RWPE1 (cell line): Measurements from ENCODE around the gene GABRB1.

Source experiments
- CTCF ChIA-PET: fragments of 350-600 bp; sonication (Branson Sonifier 250); formaldehyde crosslinking; extraction: SDS; loops from one replicate; lab custom pipeline; 2021; lab: Yijun Ruan, JAX
- POLR2A ChIA-PET: fragments of 400-600 bp; formaldehyde crosslinking; extraction: SDS; loops from one replicate; lab custom pipeline; 2020; ENCODE audit warnings: antibody characterized with exemption; ENCODE audit not compliant: low non-redundant PET; lab: Yijun Ruan, JAX
- DNase-seq: peaks from one replicate; pipeline ENCODE4 v3.0.0; 2012; ENCODE audit warnings: low spot score
- H3K27ac ChIP-seq: fragments of 450-650 bp; 2 replicates; pipeline ENCODE4 v1.5.1; 2017
- TF ChIP-seq, protein P1 (sequence below): fragments of 450-650 bp; conservative IDR thresholded peaks from 2 replicates; pipeline ENCODE4 v1.5.1; 2017; ENCODE audit warnings: low read depth, mild to moderate bottlenecking

The GABRB1 gene

DNA sequence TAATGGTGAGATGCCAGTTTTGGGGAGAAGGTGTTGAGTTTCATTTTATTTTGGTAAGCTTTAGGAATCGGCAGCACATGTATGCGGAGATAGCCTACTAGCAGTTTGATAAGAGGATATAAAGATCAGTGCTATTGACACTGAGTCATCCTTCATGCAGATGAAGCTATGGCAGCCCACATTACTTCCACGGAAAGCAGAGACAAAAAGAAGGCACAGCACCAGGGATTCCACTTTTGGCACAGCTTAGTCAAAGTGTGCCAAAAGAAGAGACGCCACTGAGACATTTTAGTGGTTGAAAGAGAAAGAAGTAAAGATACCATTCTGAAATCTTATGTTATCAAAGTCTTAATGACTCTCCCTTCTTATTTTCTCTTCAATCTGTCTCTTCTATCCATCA, 103.8 kb downstream of the GABRB1 start:
- ChIA-PET CTCF (interaction anchor here (1.3 kb wide), 1 partner anchor 13 kb away, joined by 3 read pairs; no protein-coding TSS in a partner anchor), POLR2A (no interaction called here)
- no peak overlapping the region for H3K27ac ChIP-seq
- TF ChIP-seq, protein P1, sequence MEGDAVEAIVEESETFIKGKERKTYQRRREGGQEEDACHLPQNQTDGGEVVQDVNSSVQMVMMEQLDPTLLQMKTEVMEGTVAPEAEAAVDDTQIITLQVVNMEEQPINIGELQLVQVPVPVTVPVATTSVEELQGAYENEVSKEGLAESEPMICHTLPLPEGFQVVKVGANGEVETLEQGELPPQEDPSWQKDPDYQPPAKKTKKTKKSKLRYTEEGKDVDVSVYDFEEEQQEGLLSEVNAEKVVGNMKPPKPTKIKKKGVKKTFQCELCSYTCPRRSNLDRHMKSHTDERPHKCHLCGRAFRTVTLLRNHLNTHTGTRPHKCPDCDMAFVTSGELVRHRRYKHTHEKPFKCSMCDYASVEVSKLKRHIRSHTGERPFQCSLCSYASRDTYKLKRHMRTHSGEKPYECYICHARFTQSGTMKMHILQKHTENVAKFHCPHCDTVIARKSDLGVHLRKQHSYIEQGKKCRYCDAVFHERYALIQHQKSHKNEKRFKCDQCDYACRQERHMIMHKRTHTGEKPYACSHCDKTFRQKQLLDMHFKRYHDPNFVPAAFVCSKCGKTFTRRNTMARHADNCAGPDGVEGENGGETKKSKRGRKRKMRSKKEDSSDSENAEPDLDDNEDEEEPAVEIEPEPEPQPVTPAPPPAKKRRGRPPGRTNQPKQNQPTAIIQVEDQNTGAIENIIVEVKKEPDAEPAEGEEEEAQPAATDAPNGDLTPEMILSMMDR: no peak
- no peak for DNase-seq

DNA sequence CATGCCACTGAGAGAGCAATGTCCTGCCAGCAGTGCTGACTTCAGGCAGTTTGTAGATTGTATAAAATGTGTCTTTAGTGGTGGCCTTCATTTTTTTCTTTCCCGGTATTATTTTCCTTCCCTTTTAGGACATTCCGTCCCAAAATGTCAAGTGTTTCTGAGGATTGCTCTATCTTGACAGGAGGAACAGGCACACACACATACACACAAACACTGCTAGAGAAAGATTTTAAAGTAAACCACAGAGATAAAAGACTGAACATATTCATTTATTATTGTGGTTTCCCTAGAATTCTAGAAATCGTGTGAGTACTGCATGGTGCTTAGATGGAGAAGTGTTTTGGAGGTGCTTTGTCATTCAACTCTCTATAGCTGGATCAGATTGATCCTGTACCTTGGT, 111.9 kb downstream of the GABRB1 start:
- TF ChIP-seq, protein P1: no peak
- ChIA-PET POLR2A (no interaction called here), CTCF (interaction anchor here (0.7 kb wide), 1 partner anchor 809 kb away, joined by 3 read pairs; no protein-coding TSS in a partner anchor)
- DNase-seq: no peak
- H3K27ac ChIP-seq: no peak overlapping the region

DNA sequence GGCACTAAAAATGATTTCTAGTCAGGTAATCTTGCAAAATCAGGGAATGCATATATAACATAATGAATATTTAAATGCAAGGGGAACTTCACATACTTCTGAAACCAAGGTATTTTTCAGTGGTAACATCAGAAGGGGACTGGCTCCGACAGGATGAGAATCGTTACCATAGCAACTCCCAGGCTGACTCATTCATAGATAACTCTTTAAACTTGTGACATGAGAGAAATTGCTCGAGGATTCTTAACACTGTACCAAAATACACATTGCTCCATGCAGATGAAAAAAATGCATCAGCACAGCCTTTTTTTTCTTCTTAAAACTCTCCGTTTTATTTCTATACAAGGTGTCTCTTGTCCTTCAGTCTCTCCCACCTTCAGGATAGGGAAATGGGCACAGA, 114.3 kb downstream of the GABRB1 start:
- TF ChIP-seq, protein P1: no peak
- DNase-seq: peak; percentile 8
- ChIA-PET CTCF (no interaction called here), POLR2A (no interaction called here)
- H3K27ac ChIP-seq: no peak overlapping the region

DNA sequence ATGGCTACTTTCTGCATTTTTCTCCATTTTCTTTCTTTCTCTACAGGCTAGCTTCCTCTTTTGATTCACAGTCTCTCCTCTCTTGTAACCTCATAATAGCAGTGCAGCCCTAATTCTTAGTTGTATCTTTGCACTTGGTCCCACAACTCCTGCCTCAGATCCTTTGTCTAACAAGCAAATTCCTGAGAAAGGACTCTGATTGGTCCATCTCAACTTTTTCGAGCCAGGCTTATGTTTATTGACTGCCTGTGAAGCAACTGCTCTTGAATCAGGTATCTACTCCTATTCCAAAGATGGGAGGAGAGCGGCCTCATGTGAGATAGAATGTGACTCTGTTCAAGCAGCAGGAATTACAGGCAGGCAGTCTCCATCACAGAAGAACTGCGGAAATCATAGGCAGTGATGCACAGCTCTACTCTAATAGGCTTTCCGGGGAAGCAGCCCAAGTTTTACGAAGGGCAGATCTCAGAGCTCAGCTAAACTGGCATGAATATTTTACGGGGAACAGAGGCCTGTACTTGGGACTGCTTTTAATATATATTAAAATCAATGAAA, 123.5 kb downstream of the GABRB1 start:
- CTCF ChIA-PET: interaction anchor here (0.5 kb wide), 1 partner anchor 67 kb away, joined by 5 read pairs; no protein-coding TSS in a partner anchor
- no peak for DNase-seq
- POLR2A ChIA-PET: interaction anchor here (0.6 kb wide), 1 partner anchor 1886 kb away, joined by 4 read pairs; no protein-coding TSS in a partner anchor
- no peak overlapping the region for H3K27ac ChIP-seq
- TF ChIP-seq, protein P1: no peak

DNA sequence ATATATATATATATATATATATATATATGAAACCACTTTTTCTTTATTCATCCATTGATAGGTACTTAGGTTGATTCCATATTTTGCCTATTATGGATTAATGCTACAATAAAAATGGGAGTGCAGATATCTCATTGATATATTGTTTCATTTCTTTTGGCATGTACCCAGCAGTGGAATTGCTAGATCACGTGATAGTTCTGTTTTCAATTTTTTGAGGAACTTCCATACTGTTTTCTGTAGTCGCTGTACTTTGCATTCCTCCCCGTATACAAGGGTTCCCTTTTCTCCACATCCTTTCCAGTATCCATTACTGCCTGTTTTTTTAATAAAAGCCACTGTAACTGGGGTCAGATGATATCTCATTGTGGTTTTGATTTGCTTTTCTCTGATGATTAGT, 124.6 kb downstream of the GABRB1 start:
- TF ChIP-seq, protein P1: no peak
- DNase-seq: no peak
- H3K27ac ChIP-seq: no peak overlapping the region
- CTCF ChIA-PET: interaction anchor here (0.5 kb wide), 1 partner anchor 859 kb away, joined by 3 read pairs; no protein-coding TSS in a partner anchor
- POLR2A ChIA-PET: no interaction called here

DNA sequence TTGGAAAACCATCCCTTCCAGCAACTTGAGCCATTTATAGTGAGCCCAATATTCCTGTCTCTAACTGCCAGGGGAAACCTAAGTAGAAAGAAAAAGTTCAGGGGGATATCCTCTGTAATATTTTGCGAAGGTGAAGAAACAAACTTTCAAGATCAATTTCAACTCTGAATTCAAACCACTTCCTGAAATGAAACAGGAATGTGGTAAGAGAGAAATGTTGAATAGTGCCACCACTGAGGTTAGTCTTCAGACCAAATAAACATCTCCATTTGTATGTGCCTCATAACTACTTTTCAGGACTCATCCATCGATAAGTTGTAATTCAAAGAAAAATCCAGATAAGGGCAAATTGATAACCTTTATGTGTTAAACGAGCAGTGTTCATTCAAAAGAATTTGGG, 128.7 kb downstream of the GABRB1 start:
- DNase-seq: no peak
- TF ChIP-seq, protein P1: no peak
- CTCF ChIA-PET: no interaction called here
- POLR2A ChIA-PET: no interaction called here
- no peak overlapping the region for H3K27ac ChIP-seq
